Measurements from ENCODE around the gene ARHGAP31. TPM values are rescaled to one million over a fixed set of nuclear protein-coding genes. Genes with fewer than 3 reads are reported as not detected.
"Not testable (repeated sequence)": the region's sequence is repeated elsewhere in the genome, so short reads cannot be mapped to it uniquely, and the experiment has no call there.

The ARHGAP31 gene
- total and polyA plus RNA-seq, 3 experiments from 2014 or later: 3.4 to 25.8 (median 24.2) TPM

DNA sequence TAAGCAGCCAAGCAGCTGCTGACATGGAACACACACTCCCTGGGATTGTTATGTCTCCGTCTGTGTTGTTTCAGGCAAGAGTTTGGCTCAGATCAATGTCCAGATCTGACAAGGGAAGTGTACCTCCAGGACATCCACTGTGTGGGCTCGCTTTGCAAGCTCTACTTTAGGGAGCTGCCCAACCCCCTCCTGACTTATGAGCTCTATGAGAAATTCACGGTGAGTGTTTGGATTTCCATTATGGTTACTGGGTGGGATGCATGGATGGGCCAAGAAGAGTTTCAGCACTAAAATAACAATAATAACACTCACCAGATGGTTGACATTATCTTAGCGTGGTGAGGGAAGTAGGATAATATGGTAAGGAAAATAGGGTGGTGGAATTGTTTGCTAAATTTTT, 74.1 kb downstream of the ARHGAP31 start:
- Mint-ChIP-seq H3K27ac (peak overlapping the region in 2 of 8 donors; percentile 1 to 30), H3K4me1 (no peaks in the 10 kb centered on the region), H3K9me3 (no peaks in the 10 kb centered on the region), H3K27me3 (no peaks in the 10 kb centered on the region), H3K4me3 (no peak overlapping the region), H3K36me3 (peaks cover 4 to 18% (median 14%) of the 10 kb centered on the region in 3 donors)
- Histone ChIP-seq H3K27me3 (ENCODE audit: insufficient read depth, low read length, poor library complexity, severe bottlenecking) (no peaks in the 10 kb centered on the region), H3K4me3 (ENCODE audit: low read length) (no peak overlapping the region), H3K36me3 (ENCODE audit: insufficient read depth, low read length) (no peaks in the 10 kb centered on the region), H3K4me1 (ENCODE audit: insufficient read depth, low read length) (no peaks in the 10 kb centered on the region), H3K9me3 (ENCODE audit: low read length) (no peaks in the 10 kb centered on the region), H3K27ac (ENCODE audit: low read depth, low read length) (no peak overlapping the region)
- no peak for DNase-seq
- ChIA-PET POLR2A (no interaction called here), CTCF (interaction anchor here (1.0 kb wide), 1 partner anchor 11 kb away, joined by 3 read pairs; no protein-coding TSS in a partner anchor)

DNA sequence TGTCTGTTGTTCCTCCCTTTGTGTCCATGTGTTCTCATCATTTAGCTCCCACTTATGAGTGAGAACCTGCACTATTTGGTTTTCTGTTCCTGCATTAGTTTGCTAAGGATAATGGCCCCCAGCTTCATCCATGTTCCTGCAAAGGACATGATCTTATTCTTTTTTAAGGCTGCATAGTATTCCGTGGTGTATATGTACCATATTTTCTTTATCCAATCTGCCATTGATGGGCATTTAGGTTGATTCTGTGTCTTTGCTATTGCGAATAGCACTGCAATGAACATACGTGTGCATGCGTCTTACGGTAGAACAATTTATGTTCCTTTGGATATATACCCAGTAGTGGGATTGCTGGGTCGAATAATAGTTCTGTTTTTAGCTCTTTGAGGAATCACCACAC, 77.6 kb downstream of the ARHGAP31 start:
- H3K4me1 ChIP-seq (ENCODE audit: insufficient read depth, low read length); H3K4me3 ChIP-seq (ENCODE audit: low read length); H3K4me3 Mint-ChIP-seq; H3K9me3 ChIP-seq (ENCODE audit: low read length); H3K9me3 Mint-ChIP-seq; H3K27ac ChIP-seq (ENCODE audit: low read depth, low read length); H3K27me3 Mint-ChIP-seq; H3K27me3 ChIP-seq (ENCODE audit: insufficient read depth, low read length, poor library complexity, severe bottlenecking); H3K27ac Mint-ChIP-seq; DNase-seq; H3K36me3 ChIP-seq (ENCODE audit: insufficient read depth, low read length); H3K4me1 Mint-ChIP-seq; CTCF ChIA-PET; POLR2A ChIA-PET: not testable (repeated sequence)
- peaks cover 4 to 16% (median 16%) of the 10 kb centered on the region in 3 donors for H3K36me3 Mint-ChIP-seq

DNA sequence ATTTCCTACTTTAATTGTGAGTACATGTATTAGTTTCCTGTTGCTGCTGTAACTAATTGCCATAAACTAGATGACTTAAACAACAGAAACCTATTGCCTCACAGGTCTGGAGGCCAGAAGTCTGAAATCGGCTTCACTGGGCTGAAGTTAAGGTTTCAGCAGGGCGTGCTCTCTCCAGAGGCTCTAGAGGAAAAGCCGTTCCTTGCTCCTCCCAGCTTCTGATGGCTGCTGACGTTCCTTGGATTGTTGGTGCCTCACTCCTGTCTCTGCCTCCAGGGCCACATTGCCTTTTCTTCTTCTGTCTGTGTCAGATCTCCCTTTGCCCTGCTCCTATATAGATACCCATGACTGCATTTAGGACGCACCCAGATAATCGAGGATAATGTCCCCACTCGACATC, 80.9 kb downstream of the ARHGAP31 start:
- Mint-ChIP-seq H3K4me1 (no peaks in the 10 kb centered on the region), H3K9me3 (no peaks in the 10 kb centered on the region), H3K36me3 (peaks cover 4 to 7% (median 6%) of the 10 kb centered on the region in 3 donors), H3K4me3 (no peak overlapping the region), H3K27me3 (no peaks in the 10 kb centered on the region), H3K27ac (no peak overlapping the region)
- Histone ChIP-seq H3K27me3 (ENCODE audit: insufficient read depth, low read length, poor library complexity, severe bottlenecking) (no peaks in the 10 kb centered on the region), H3K4me3 (ENCODE audit: low read length) (no peak overlapping the region), H3K27ac (ENCODE audit: low read depth, low read length) (no peak overlapping the region), H3K4me1 (ENCODE audit: insufficient read depth, low read length) (no peaks in the 10 kb centered on the region), H3K36me3 (ENCODE audit: insufficient read depth, low read length) (no peaks in the 10 kb centered on the region), H3K9me3 (ENCODE audit: low read length) (no peaks in the 10 kb centered on the region)
- POLR2A ChIA-PET: no interaction called here
- DNase-seq: no peak
- CTCF ChIA-PET: no interaction called here

DNA sequence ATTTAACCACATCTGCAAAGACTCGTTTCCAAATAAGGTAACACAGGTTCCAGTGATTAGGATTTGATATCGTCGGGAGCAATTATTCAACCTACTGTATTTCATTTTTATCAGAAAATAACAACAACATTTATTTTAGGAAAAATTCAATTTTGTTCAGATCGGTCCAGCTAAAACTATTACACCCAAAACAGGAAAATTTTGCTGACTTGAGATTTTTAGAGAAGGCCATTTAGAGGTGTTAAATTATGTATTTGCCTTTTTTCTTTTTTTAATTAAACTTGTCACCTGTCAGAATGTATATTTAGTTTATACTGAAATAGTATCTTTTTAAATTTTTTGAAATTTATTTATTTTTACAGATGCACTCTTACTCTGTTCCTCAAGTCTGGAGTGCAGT, 81.3 kb downstream of the ARHGAP31 start:
- Mint-ChIP-seq H3K36me3 (peaks cover 4 to 7% (median 6%) of the 10 kb centered on the region in 3 donors), H3K9me3 (no peaks in the 10 kb centered on the region), H3K27me3 (no peaks in the 10 kb centered on the region), H3K4me1 (no peaks in the 10 kb centered on the region), H3K27ac (peak overlapping the region in 1 of 8 donors; percentile 19), H3K4me3 (no peak overlapping the region)
- Histone ChIP-seq H3K9me3 (ENCODE audit: low read length) (no peaks in the 10 kb centered on the region), H3K36me3 (ENCODE audit: insufficient read depth, low read length) (no peaks in the 10 kb centered on the region), H3K27me3 (ENCODE audit: insufficient read depth, low read length, poor library complexity, severe bottlenecking) (no peaks in the 10 kb centered on the region), H3K4me1 (ENCODE audit: insufficient read depth, low read length) (no peaks in the 10 kb centered on the region), H3K27ac (ENCODE audit: low read depth, low read length) (no peak overlapping the region), H3K4me3 (ENCODE audit: low read length) (no peak overlapping the region)
- POLR2A ChIA-PET: no interaction called here
- DNase-seq: no peak
- CTCF ChIA-PET: no interaction called here

DNA sequence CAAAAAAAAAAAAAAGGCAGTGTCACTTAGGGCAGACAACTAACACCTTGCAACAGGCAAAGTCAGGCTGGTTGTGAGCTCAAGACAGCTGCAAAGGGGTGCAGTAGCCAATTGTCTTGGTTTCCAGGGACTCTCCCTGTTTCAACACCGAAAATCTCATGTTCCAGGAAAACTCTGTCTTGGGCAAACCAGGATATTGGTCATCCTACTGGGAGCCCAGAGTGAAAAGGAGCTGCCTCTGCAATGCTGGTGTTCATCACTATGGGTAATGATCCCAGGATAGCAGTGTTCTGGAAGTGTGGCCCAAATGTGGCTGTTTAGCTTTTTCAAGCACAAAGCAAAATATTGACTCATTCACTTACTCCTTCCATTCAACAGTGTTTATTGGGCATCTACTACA, 82.6 kb downstream of the ARHGAP31 start:
- Histone ChIP-seq H3K27me3 (ENCODE audit: insufficient read depth, low read length, poor library complexity, severe bottlenecking) (no peaks in the 10 kb centered on the region), H3K4me1 (ENCODE audit: insufficient read depth, low read length) (no peaks in the 10 kb centered on the region), H3K36me3 (ENCODE audit: insufficient read depth, low read length) (no peaks in the 10 kb centered on the region), H3K9me3 (ENCODE audit: low read length) (no peaks in the 10 kb centered on the region), H3K27ac (ENCODE audit: low read depth, low read length) (no peak overlapping the region), H3K4me3 (ENCODE audit: low read length) (no peak overlapping the region)
- Mint-ChIP-seq H3K27me3 (no peaks in the 10 kb centered on the region), H3K4me1 (no peaks in the 10 kb centered on the region), H3K36me3 (peaks cover 2 to 12% (median 3%) of the 10 kb centered on the region in 3 donors), H3K27ac (no peak overlapping the region), H3K4me3 (no peak overlapping the region), H3K9me3 (no peaks in the 10 kb centered on the region)
- no peak for DNase-seq
- CTCF ChIA-PET: no interaction called here
- POLR2A ChIA-PET: no interaction called here

DNA sequence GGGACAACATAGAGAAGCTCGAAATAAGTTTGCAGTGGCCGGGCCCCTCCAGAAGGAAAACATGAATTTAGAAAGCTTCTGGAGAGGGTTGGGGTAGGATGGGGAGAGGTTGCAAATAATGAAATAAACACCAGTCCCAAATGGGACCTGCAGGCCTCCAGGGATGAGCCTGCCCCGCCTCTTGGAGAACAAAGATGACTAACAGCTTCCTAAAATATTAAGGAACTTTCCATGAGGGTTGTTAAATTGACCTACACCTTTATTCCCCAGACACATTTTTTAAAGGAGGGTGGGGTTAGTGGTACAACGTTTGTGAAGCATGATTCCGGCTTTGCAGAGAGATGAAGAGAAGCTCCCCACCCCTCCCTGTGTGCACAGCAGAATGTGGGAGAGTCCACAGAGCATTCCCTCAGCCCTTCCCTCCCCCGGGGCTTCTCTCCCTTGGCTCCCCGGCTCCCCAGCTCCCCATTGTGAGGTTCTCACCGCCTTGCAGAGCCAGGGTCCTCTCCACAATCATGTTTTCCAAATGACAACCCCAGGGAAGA, 84.1 kb downstream of the ARHGAP31 start:
- Histone ChIP-seq H3K4me3 (ENCODE audit: low read length) (no peak overlapping the region), H3K9me3 (ENCODE audit: low read length) (no peaks in the 10 kb centered on the region), H3K27me3 (ENCODE audit: insufficient read depth, low read length, poor library complexity, severe bottlenecking) (no peaks in the 10 kb centered on the region), H3K27ac (ENCODE audit: low read depth, low read length) (no peak overlapping the region), H3K4me1 (ENCODE audit: insufficient read depth, low read length) (no peaks in the 10 kb centered on the region), H3K36me3 (ENCODE audit: insufficient read depth, low read length) (no peaks in the 10 kb centered on the region)
- Mint-ChIP-seq H3K36me3 (peaks cover 0 to 25% (median 6%) of the 10 kb centered on the region in 3 donors), H3K27me3 (no peaks in the 10 kb centered on the region), H3K4me1 (no peaks in the 10 kb centered on the region), H3K9me3 (no peaks in the 10 kb centered on the region), H3K4me3 (no peak overlapping the region), H3K27ac (no peak overlapping the region)
- POLR2A ChIA-PET: no interaction called here
- no peak for DNase-seq
- CTCF ChIA-PET: interaction anchor here (0.7 to 1.0 kb wide), 3 partner anchors 21 to 432 kb away, joined by 3 read pairs; no protein-coding TSS in a partner anchor

DNA sequence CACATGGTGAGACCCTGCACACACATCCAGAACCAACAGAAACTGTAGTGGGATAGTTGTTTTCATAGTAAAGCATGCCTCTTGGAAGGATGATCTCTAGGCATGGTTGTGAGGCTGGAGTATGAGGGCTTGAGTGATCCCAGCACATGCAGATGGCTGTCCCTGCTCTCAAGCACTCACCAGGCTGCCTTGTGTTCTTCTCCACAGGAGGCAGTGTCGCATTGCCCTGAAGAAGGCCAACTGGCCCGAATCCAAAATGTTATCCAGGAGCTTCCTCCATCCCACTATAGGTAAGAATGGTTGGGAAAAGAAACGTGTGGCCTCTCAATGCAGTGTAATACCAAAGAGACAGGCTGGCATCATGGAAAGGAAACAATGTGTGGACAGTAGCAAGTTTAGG, 86.5 kb downstream of the ARHGAP31 start:
- POLR2A ChIA-PET: no interaction called here
- CTCF ChIA-PET: no interaction called here
- H3K27ac Mint-ChIP-seq: peak overlapping the region in 1 of 8 donors; percentile 56

DNA sequence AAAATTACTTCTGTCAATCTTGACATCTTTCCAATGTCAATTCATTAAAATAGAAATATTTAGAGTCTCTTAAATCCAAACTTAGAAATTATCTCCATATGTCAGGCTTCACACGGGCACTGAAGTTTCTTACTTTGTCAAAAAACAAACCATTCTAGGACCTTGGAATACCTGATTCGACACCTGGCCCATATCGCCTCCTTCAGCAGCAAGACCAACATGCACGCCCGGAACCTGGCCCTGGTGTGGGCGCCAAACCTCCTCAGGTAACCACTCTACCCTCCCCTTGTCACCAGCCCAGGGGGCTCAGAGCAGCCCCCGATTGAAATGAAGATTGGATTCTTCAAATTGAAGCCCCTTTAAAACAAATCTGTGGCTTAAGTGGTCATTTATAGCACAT, 88.0 kb downstream of the ARHGAP31 start:
- Mint-ChIP-seq H3K4me3 (no peak overlapping the region), H3K9me3 (no peaks in the 10 kb centered on the region), H3K36me3 (peaks cover 0 to 40% (median 12%) of the 10 kb centered on the region in 3 donors), H3K27me3 (no peaks in the 10 kb centered on the region), H3K27ac (no peak overlapping the region), H3K4me1 (no peaks in the 10 kb centered on the region)
- no peak overlapping the region for H3K27ac ChIP-seq (ENCODE audit: low read depth, low read length)
- DNase-seq: no peak
- H3K4me3 ChIP-seq (ENCODE audit: low read length): no peak overlapping the region
- no peaks in the 10 kb centered on the region for H3K36me3 ChIP-seq (ENCODE audit: insufficient read depth, low read length)
- CTCF ChIA-PET: no interaction called here
- POLR2A ChIA-PET: no interaction called here
- H3K27me3 ChIP-seq (ENCODE audit: insufficient read depth, low read length, poor library complexity, severe bottlenecking): no peaks in the 10 kb centered on the region
- no peaks in the 10 kb centered on the region for H3K9me3 ChIP-seq (ENCODE audit: low read length)
- no peaks in the 10 kb centered on the region for H3K4me1 ChIP-seq (ENCODE audit: insufficient read depth, low read length)

More for the DNA sequence above, 86.5 kb downstream of the ARHGAP31 start:
- no peaks in the 10 kb centered on the region for H3K36me3 ChIP-seq (ENCODE audit: insufficient read depth, low read length)
- Mint-ChIP-seq H3K27me3 (no peaks in the 10 kb centered on the region), H3K36me3 (peaks cover 0 to 38% (median 11%) of the 10 kb centered on the region in 3 donors), H3K4me3 (no peak overlapping the region), H3K4me1 (no peaks in the 10 kb centered on the region), H3K9me3 (no peaks in the 10 kb centered on the region)
- no peaks in the 10 kb centered on the region for H3K4me1 ChIP-seq (ENCODE audit: insufficient read depth, low read length)
- no peaks in the 10 kb centered on the region for H3K27me3 ChIP-seq (ENCODE audit: insufficient read depth, low read length, poor library complexity, severe bottlenecking)
- no peak overlapping the region for H3K4me3 ChIP-seq (ENCODE audit: low read length)
- no peak overlapping the region for H3K27ac ChIP-seq (ENCODE audit: low read depth, low read length)
- no peaks in the 10 kb centered on the region for H3K9me3 ChIP-seq (ENCODE audit: low read length)
- no peak for DNase-seq

Data from CD8-positive, alpha-beta memory T cell (primary cell).